Activated T-helper 17 cell treated with anti-CD3 and anti-CD28 coated beads, Interleukin-2, amount 50 U/mL, for 72 hours (primary cell): ENCODE data around the gene SLX9. TPM values are rescaled to one million over a fixed set of nuclear protein-coding genes. Genes with fewer than 3 reads are reported as not detected.
A peak's percentile ranks its signal among the peaks of the same experiment; 100 is the strongest.

Experiments used
- ATAC-seq: fragments of 150-1000 bp; cut with Tn5 transposase; replicated peaks from 2 replicates; pipeline ENCODE4 v1.10.0; 2021; ENCODE audit warnings: mild to moderate bottlenecking, moderate library complexity
- H3K27ac Mint-ChIP-seq: one replicate; pipeline ENCODE4 v1.8.0; 2022; ENCODE audit warnings: mixed read lengths
- H3K27me3 Mint-ChIP-seq: one replicate; pipeline ENCODE4 v1.8.0; 2022; ENCODE audit warnings: mixed read lengths
- H3K36me3 Mint-ChIP-seq: one replicate; pipeline ENCODE4 v1.8.0; 2022; ENCODE audit warnings: low read depth, mild to moderate bottlenecking, mixed read lengths
- H3K4me1 Mint-ChIP-seq: one replicate; pipeline ENCODE4 v1.8.0; 2022; ENCODE audit warnings: mixed read lengths
- H3K4me3 Mint-ChIP-seq: one replicate; pipeline ENCODE4 v1.8.0; 2022; ENCODE audit warnings: mild to moderate bottlenecking, mixed read lengths
- H3K9me3 Mint-ChIP-seq: one replicate; pipeline ENCODE4 v1.8.0; 2022; ENCODE audit warnings: mixed read lengths
- total RNA-seq, 2 donors: library from RNA; stranded (reverse); gene quantifications; one replicate each; pipeline ENCODE4 v1.2.3, GENCODE V29; 2022

SLX9 gene
- total RNA-seq, 2 donors from 2014 or later: 28.6 to 56.7 TPM

- no peaks in the 10 kb centered on the region for H3K9me3 Mint-ChIP-seq
Observed at GRCh38 chr21:44983421-44984206, 43.8 kb downstream of the SLX9 start.

GRCh38 chr21:44984428-44984791, 44.6 kb downstream of the SLX9 start:
- Mint-ChIP-seq H3K4me3 (no peak overlapping the region), H3K27me3 (no peaks in the 10 kb centered on the region), H3K36me3 (no peaks in the 10 kb centered on the region), H3K9me3 (no peaks in the 10 kb centered on the region), H3K4me1 (no peaks in the 10 kb centered on the region), H3K27ac (no peak overlapping the region)
- peak; percentile 49 for ATAC-seq

More at GRCh38 chr21:44983421-44984206, 43.8 kb downstream of the SLX9 start:
- Mint-ChIP-seq H3K27ac (no peak overlapping the region), H3K27me3 (no peaks in the 10 kb centered on the region), H3K4me1 (no peaks in the 10 kb centered on the region), H3K36me3 (no peaks in the 10 kb centered on the region), H3K4me3 (no peak overlapping the region)
- ATAC-seq: no peak

GRCh38 chr21:44984792-44985440, 45.1 kb downstream of the SLX9 start:
- H3K27ac Mint-ChIP-seq: no peak overlapping the region
- no peaks in the 10 kb centered on the region for H3K4me1 Mint-ChIP-seq
- no peak overlapping the region for H3K4me3 Mint-ChIP-seq
- peak; percentile 15 for ATAC-seq
- no peaks in the 10 kb centered on the region for H3K27me3 Mint-ChIP-seq
- H3K9me3 Mint-ChIP-seq: no peaks in the 10 kb centered on the region
- no peaks in the 10 kb centered on the region for H3K36me3 Mint-ChIP-seq

- no peak for ATAC-seq
- no peak overlapping the region for H3K4me3 Mint-ChIP-seq
- no peak overlapping the region for H3K27ac Mint-ChIP-seq
- H3K9me3 Mint-ChIP-seq: no peaks in the 10 kb centered on the region
- H3K36me3 Mint-ChIP-seq: no peaks in the 10 kb centered on the region
- H3K4me1 Mint-ChIP-seq: no peaks in the 10 kb centered on the region
- H3K27me3 Mint-ChIP-seq: no peaks in the 10 kb centered on the region
Observed at GRCh38 chr21:44985441-44986401, 45.9 kb downstream of the SLX9 start.

GRCh38 chr21:44986471-44987291, 46.9 kb downstream of the SLX9 start:
- H3K4me3 Mint-ChIP-seq: no peak overlapping the region
- no peaks in the 10 kb centered on the region for H3K36me3 Mint-ChIP-seq
- H3K27ac Mint-ChIP-seq: no peak overlapping the region
- no peaks in the 10 kb centered on the region for H3K9me3 Mint-ChIP-seq
- H3K4me1 Mint-ChIP-seq: no peaks in the 10 kb centered on the region
- no peak for ATAC-seq
- H3K27me3 Mint-ChIP-seq: no peaks in the 10 kb centered on the region

GRCh38 chr21:44987301-44987885, 47.6 kb downstream of the SLX9 start:
- Mint-ChIP-seq H3K4me3 (no peak overlapping the region), H3K36me3 (no peaks in the 10 kb centered on the region), H3K4me1 (no peaks in the 10 kb centered on the region), H3K9me3 (no peaks in the 10 kb centered on the region), H3K27ac (no peak overlapping the region), H3K27me3 (no peaks in the 10 kb centered on the region)
- ATAC-seq: no peak

- Mint-ChIP-seq H3K4me1 (no peaks in the 10 kb centered on the region), H3K27ac (no peak overlapping the region), H3K27me3 (no peaks in the 10 kb centered on the region), H3K36me3 (no peaks in the 10 kb centered on the region), H3K4me3 (no peak overlapping the region), H3K9me3 (no peaks in the 10 kb centered on the region)
- no peak for ATAC-seq
Observed at GRCh38 chr21:44987886-44988606, 48.2 kb downstream of the SLX9 start.

GRCh38 chr21:44988607-44989536, 49.0 kb downstream of the SLX9 start:
- Mint-ChIP-seq H3K4me3 (no peak overlapping the region), H3K36me3 (no peaks in the 10 kb centered on the region), H3K4me1 (no peaks in the 10 kb centered on the region), H3K27me3 (no peaks in the 10 kb centered on the region), H3K27ac (no peak overlapping the region), H3K9me3 (no peaks in the 10 kb centered on the region)
- ATAC-seq: no peak

- H3K9me3 Mint-ChIP-seq: no peaks in the 10 kb centered on the region
- H3K4me3 Mint-ChIP-seq: no peak overlapping the region
- no peaks in the 10 kb centered on the region for H3K36me3 Mint-ChIP-seq
- no peak overlapping the region for H3K27ac Mint-ChIP-seq
- no peak for ATAC-seq
- no peaks in the 10 kb centered on the region for H3K4me1 Mint-ChIP-seq
- H3K27me3 Mint-ChIP-seq: no peaks in the 10 kb centered on the region
Observed at GRCh38 chr21:44989537-44989886, 49.7 kb downstream of the SLX9 start.

GRCh38 chr21:44989943-44990780, 50.3 kb downstream of the SLX9 start:
- H3K4me3 Mint-ChIP-seq: no peak overlapping the region
- H3K9me3 Mint-ChIP-seq: no peaks in the 10 kb centered on the region
- H3K4me1 Mint-ChIP-seq: no peaks in the 10 kb centered on the region
- no peak overlapping the region for H3K27ac Mint-ChIP-seq
- no peaks in the 10 kb centered on the region for H3K27me3 Mint-ChIP-seq
- no peaks in the 10 kb centered on the region for H3K36me3 Mint-ChIP-seq
- ATAC-seq: no peak

GRCh38 chr21:44990921-44991320, 51.1 kb downstream of the SLX9 start:
- ATAC-seq: no peak
- no peaks in the 10 kb centered on the region for H3K4me1 Mint-ChIP-seq
- H3K4me3 Mint-ChIP-seq: no peak overlapping the region
- no peaks in the 10 kb centered on the region for H3K9me3 Mint-ChIP-seq
- no peaks in the 10 kb centered on the region for H3K36me3 Mint-ChIP-seq
- H3K27me3 Mint-ChIP-seq: no peaks in the 10 kb centered on the region
- H3K27ac Mint-ChIP-seq: no peak overlapping the region
